ENCODE results near the gene SSUH2. TPM values are rescaled to one million over a fixed set of nuclear protein-coding genes. Genes with fewer than 3 reads are reported as not detected.

SSUH2 gene
- total and polyA plus RNA-seq, 2 of the 13 experiments (the other 11 are each of a cell fraction or from before 2014, with no cell fraction given), result 38.1 to 136 TPM

- no peak for TF ChIP-seq KIAA2018 (CRISPR knock-in tag; IDR thresholded peaks at IDR 0.05; ENCODE audit: borderline replicate concordance)
- TF ChIP-seq AGO1 (IDR thresholded peaks at IDR 0.05; ENCODE audit: low read depth, low read length, poor library complexity, severe bottlenecking), result no peak
- TF ChIP-seq PATZ1 (CRISPR knock-in tag; IDR thresholded peaks at IDR 0.05), result peak; percentile 49; the same call in 1 of the 2 replicates
- 0 out of 2 replicates have a peak, but pooled peaks have one; percentile 14 for TF ChIP-seq FOXP4 (CRISPR knock-in tag; IDR thresholded peaks at IDR 0.05)
- no peak for TF ChIP-seq ZZZ3 (CRISPR knock-in tag; IDR thresholded peaks at IDR 0.05; ENCODE audit: borderline replicate concordance)
- peak; percentile 32; the same call in 1 of the 2 replicates for TF ChIP-seq PAXIP1 (CRISPR knock-in tag; conservative IDR thresholded peaks at IDR 0.05)
- no peak; the same call in 1 of the 2 replicates for TF ChIP-seq HMG20A (CRISPR knock-in tag; IDR thresholded peaks at IDR 0.05; ENCODE audit: borderline replicate concordance)
- TF ChIP-seq SOX5 (CRISPR knock-in tag; IDR thresholded peaks at IDR 0.05; ENCODE audit: borderline replicate concordance), result peak; percentile 53; the same call in 1 of the 2 replicates
- TF ChIP-seq CENPBD1 (CRISPR knock-in tag; IDR thresholded peaks at IDR 0.05; ENCODE audit: borderline replicate concordance, low read depth), result no peak
- TF ChIP-seq CAMTA2 (CRISPR knock-in tag; IDR thresholded peaks at IDR 0.05; ENCODE audit: borderline replicate concordance), result no peak
- no peak for TF ChIP-seq MXD3 (CRISPR knock-in tag; IDR thresholded peaks at IDR 0.05)
Observed at GRCh38 chr3:8665407-8665896, 20.9 kb upstream of the SSUH2 start (continued).

Measured in HepG2 (cell line).